SK-N-MC (cell line): ENCODE data around the gene KRTAP17-1.
A peak's percentile ranks its signal among the peaks of the same experiment; 100 is the strongest.

Source experiments
- DNase-seq: peaks from one replicate; pipeline ENCODE4 v3.0.0-alpha.2; 2011; ENCODE audit warnings: low read depth, low spot score
- H3K27ac ChIP-seq: fragments of 200-600 bp; sonication (generic); 2 replicates; pipeline ENCODE4 v1.5.1; 2016; ENCODE audit warnings: mixed run types
- H3K36me3 ChIP-seq: fragments of 200-600 bp; sonication (generic); 2 replicates; pipeline ENCODE4 v1.6.1; 2017; ENCODE audit warnings: antibody characterized with exemption, low read length, mixed read lengths; ENCODE audit not compliant: insufficient read depth
- H3K4me3 ChIP-seq: fragments of 200-600 bp; sonication (generic); 2 replicates; pipeline ENCODE4 v1.5.1; 2016
- H3K9ac ChIP-seq: fragments of 200-600 bp; sonication (generic); 2 replicates; pipeline ENCODE4 v1.8.0; 2017; ENCODE audit warnings: mixed run types, mixed read lengths; ENCODE audit not compliant: insufficient read length
- H3K9me3 ChIP-seq: fragments of 200-600 bp; sonication (generic); 2 replicates; pipeline ENCODE4 v1.6.1; 2017; ENCODE audit warnings: low read depth, mild to moderate bottlenecking, antibody characterized with exemption, low read length, moderate library complexity, mixed read lengths
- EZH2 ChIP-seq: fragments of 200-600 bp; sonication (generic); IDR thresholded peaks from one replicate; pipeline ENCODE4 v1.6.1; 2017; ENCODE audit warnings: antibody characterized with exemption
- FOXP2 ChIP-seq: optimal IDR thresholded peaks from 2 replicates; pipeline ENCODE3; 2011; ENCODE audit warnings: mild to moderate bottlenecking, moderate library complexity; ENCODE audit not compliant: insufficient read depth; ENCODE audit errors: extremely low read length, control extremely low read depth
- POLR2AphosphoS5 ChIP-seq: IDR thresholded peaks from 2 replicates; pipeline ENCODE4 v1.6.1; 2012; ENCODE audit warnings: mild to moderate bottlenecking, low read depth, low read length, borderline replicate concordance

The KRTAP17-1 gene

GRCh38 chr17:41301916-41302901, 13.3 kb downstream of the KRTAP17-1 start, which contains the start of gene KRTAP29-1:
TSS of gene KRTAP29-1 (minus strand) at chr17:41302851. CDS start at chr17:41302851, 0 bp downstream.
- Histone ChIP-seq H3K36me3 (no peaks in the 10 kb centered on the region), H3K9ac (no peak within 1 kb of the TSS), H3K4me3 (no peak within 1 kb of the TSS), H3K27ac (no peak within 1 kb of the TSS), H3K9me3 (no peaks in the 10 kb centered on the region)
- no peak for TF ChIP-seq POLR2AphosphoS5
- TF ChIP-seq EZH2: no peak
- no peak for TF ChIP-seq FOXP2
- no peak for DNase-seq

GRCh38 chr17:41301204-41301790, 14.2 kb downstream of the KRTAP17-1 start:
- no peak for DNase-seq
- H3K4me3 ChIP-seq: no peak overlapping the region
- H3K9me3 ChIP-seq: no peaks in the 10 kb centered on the region
- TF ChIP-seq FOXP2 (no peak), EZH2 (no peak), POLR2AphosphoS5 (no peak)
- H3K9ac ChIP-seq: no peak overlapping the region
- H3K36me3 ChIP-seq: no peaks in the 10 kb centered on the region
- no peak overlapping the region for H3K27ac ChIP-seq

- DNase-seq: no peak
- H3K9ac ChIP-seq: no peak overlapping the region
- no peak overlapping the region for H3K27ac ChIP-seq
- no peaks in the 10 kb centered on the region for H3K36me3 ChIP-seq
- no peaks in the 10 kb centered on the region for H3K9me3 ChIP-seq
- TF ChIP-seq FOXP2 (no peak), POLR2AphosphoS5 (no peak), EZH2 (no peak)
- H3K4me3 ChIP-seq: no peak overlapping the region
These were observed 16.9 kb downstream of the KRTAP17-1 start for GRCh38 chr17:41298458-41299135.

GRCh38 chr17:41296846-41297245, 18.7 kb downstream of the KRTAP17-1 start:
- Histone ChIP-seq H3K36me3 (no peaks in the 10 kb centered on the region), H3K27ac (no peak overlapping the region), H3K9me3 (no peaks in the 10 kb centered on the region), H3K9ac (no peak overlapping the region), H3K4me3 (no peak overlapping the region)
- DNase-seq: no peak
- TF ChIP-seq FOXP2: no peak
- TF ChIP-seq POLR2AphosphoS5: no peak
- TF ChIP-seq EZH2: no peak

GRCh38 chr17:41294016-41294415, 21.5 kb downstream of the KRTAP17-1 start:
- Histone ChIP-seq H3K27ac (no peak overlapping the region), H3K9ac (no peak overlapping the region), H3K36me3 (no peaks in the 10 kb centered on the region), H3K4me3 (no peak overlapping the region), H3K9me3 (no peaks in the 10 kb centered on the region)
- no peak for DNase-seq
- no peak for TF ChIP-seq FOXP2
- TF ChIP-seq EZH2: no peak
- TF ChIP-seq POLR2AphosphoS5: no peak

GRCh38 chr17:41287050-41287449, 28.5 kb downstream of the KRTAP17-1 start:
- no peak for TF ChIP-seq EZH2
- TF ChIP-seq POLR2AphosphoS5: no peak
- no peak for TF ChIP-seq FOXP2
- no peak overlapping the region for H3K27ac ChIP-seq
- DNase-seq: no peak

GRCh38 chr17:41284546-41284945, 31.0 kb downstream of the KRTAP17-1 start:
- Histone ChIP-seq H3K27ac (peak overlapping the region; percentile 87), H3K36me3 (no peaks in the 10 kb centered on the region), H3K4me3 (peak overlapping the region; percentile 44), H3K9me3 (no peaks in the 10 kb centered on the region), H3K9ac (no peak overlapping the region)
- no peak for DNase-seq
- TF ChIP-seq EZH2 (no peak), POLR2AphosphoS5 (no peak), FOXP2 (no peak)

More at GRCh38 chr17:41287050-41287449, 28.5 kb downstream of the KRTAP17-1 start:
- Histone ChIP-seq H3K9ac (no peak overlapping the region), H3K36me3 (no peaks in the 10 kb centered on the region), H3K9me3 (no peaks in the 10 kb centered on the region), H3K4me3 (no peak overlapping the region)

- TF ChIP-seq POLR2AphosphoS5 (no peak), EZH2 (no peak), FOXP2 (no peak)
- H3K27ac ChIP-seq: peak overlapping the region; percentile 87
- no peaks in the 10 kb centered on the region for H3K9me3 ChIP-seq
- peak; percentile 52 for DNase-seq
- H3K36me3 ChIP-seq: no peaks in the 10 kb centered on the region
- peak overlapping the region; percentile 44 for H3K4me3 ChIP-seq
- no peak overlapping the region for H3K9ac ChIP-seq
These were observed 31.5 kb downstream of the KRTAP17-1 start for GRCh38 chr17:41284043-41284442.
